Measurements from ENCODE around the gene DLD. TPM values are rescaled to one million over a fixed set of nuclear protein-coding genes. Genes with fewer than 3 reads are reported as not detected.
A peak's percentile ranks its signal among the peaks of the same experiment; 100 is the strongest.

Gene DLD
- total and polyA plus RNA-seq, 9 of the 15 experiments (the other 6 are each of a cell fraction or from before 2014, with no cell fraction given), result 130 to 639 (median 247) TPM

DNA sequence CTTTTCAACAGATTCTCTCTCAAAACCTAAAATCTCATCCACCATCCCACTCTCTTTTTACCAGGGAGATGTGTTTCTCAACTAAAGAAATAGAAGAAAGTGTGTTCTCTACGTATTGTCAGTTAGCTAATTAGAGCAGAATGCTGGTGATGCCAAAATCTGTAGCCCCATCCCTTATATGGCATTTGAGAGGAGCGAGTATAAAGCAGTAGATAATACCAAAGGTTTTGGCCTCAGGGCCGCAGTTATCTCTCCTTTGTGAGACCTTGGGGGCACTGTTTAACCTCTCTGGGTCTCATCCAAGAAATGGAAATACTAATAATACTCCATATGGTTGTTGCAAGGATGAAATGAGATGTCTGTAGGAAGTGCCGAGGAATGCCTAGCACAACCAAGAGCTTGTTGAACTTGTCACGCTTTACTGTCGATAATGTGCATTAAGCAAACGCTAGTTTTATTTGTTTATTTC, 456 bp upstream of the DLD start (continued):
- no peak for TF ChIP-seq RNF219 (CRISPR knock-in tag; IDR thresholded peaks at IDR 0.05)

- Histone ChIP-seq H3K36me3 (ENCODE audit: control insufficient read depth, insufficient read depth, low read length) (peaks cover 41% of the 10 kb centered on the region), H3K9ac (ENCODE audit: insufficient read depth in 1 of 2, low read depth in 2 of 2, low read length in 2 of 2) (peak overlapping the region; percentile 85 to 97), H3K4me2 (ENCODE audit: insufficient read depth, low read length) (peak overlapping the region; percentile 90), H3K9me3 (replicated peaks; ENCODE audit: control insufficient read depth, insufficient read depth, low read depth, low read length) (no peaks in the 10 kb centered on the region), H3K27ac (ENCODE audit: extremely low read depth, low read depth, low read length) (peak overlapping the region; percentile 93), H3K79me2 (ENCODE audit: control insufficient read depth, insufficient read depth, low read length) (peaks cover 59% of the 10 kb centered on the region), H3K4me3 (peak overlapping the region; percentile 55), H3K9me1 (ENCODE audit: control insufficient read depth, insufficient read depth, low read length) (no peaks in the 10 kb centered on the region), H4K20me1 (replicated peaks; ENCODE audit: control insufficient read depth, insufficient read depth, low read length) (peaks cover 20% of the 10 kb centered on the region), H3K4me1 (replicated peaks in 1 of 2; ENCODE audit: control insufficient read depth in 2 of 2, insufficient read depth in 2 of 2, low read length in 2 of 2) (peaks cover 12 to 27% of the 10 kb centered on the region in 2 experiments; a peak in 4 of 5 replicates), H2AFZ (ENCODE audit: low read depth, low read length) (peak overlapping the region; percentile 98), H3K27me3 (ENCODE audit: control insufficient read depth in 2 of 2, insufficient read depth in 2 of 2, low read length in 2 of 2) (no peaks in the 10 kb centered on the region)
- ATAC-seq, result peak; percentile 15
- in situ Hi-C loops (cut with MboI), result no loop called here
- POLR2A ChIA-PET, result interaction anchor here (0.7 to 1.5 kb wide), 5 partner anchors 10 to 148 kb away, joined by 3 to 7 read pairs (median 4); partner anchors contain the start of gene CBLL1
- CTCF ChIA-PET (ENCODE audit: low intra/inter-chr PET ratio), result no interaction called here
- BruUV-seq (replicated peaks), result no TSS peak
- peak in 2 of 4 experiments; percentile 54 to 70 for DNase-seq (ENCODE audit: extremely low read depth in 1 of 4, low spot score in 3 of 4)
- intact Hi-C loops (cut with micrococcal nuclease), result loop anchor here (5.0 kb wide), 3 partner anchors 120 to 256 kb away; no protein-coding TSS in a partner anchor
- peak; percentile 57 for FAIRE-seq
- WGBS (ENCODE audit: insufficient coverage, low coverage, missing lambda C conversion rate), result 0% methylated on average over 9 of the region's 9 CpGs
- TF ChIP-seq EHMT2 (IDR thresholded peaks at IDR 0.05) (peak; percentile 26; the same call in 1 of the 2 replicates), CREM (IDR thresholded peaks at IDR 0.05; ENCODE audit: low read depth) (0 out of 2 replicates have a peak, but pooled peaks have one; percentile 55), YY1 (IDR thresholded peaks at IDR 0.05; ENCODE audit: borderline replicate concordance in 1 of 3, control insufficient read depth in 1 of 3, extremely low read depth in 1 of 3, insufficient read depth in 3 of 3, insufficient read length in 1 of 3, insufficient replicate concordance in 2 of 3, low read depth in 1 of 3, low read length in 2 of 3) (peak in 2 of 3 experiments; percentile 22 to 89), ZNF263 (CRISPR knock-in tag; IDR thresholded peaks at IDR 0.05; ENCODE audit: borderline replicate concordance) (no peak), UBTF (IDR thresholded peaks at IDR 0.05; ENCODE audit: borderline replicate concordance in 1 of 2, low read depth in 2 of 2, low read length in 2 of 2) (0 out of 4 replicates have a peak, but pooled peaks of 1 of the 2 experiments have one; percentile 45), ZNF830 (CRISPR knock-in tag; IDR thresholded peaks at IDR 0.05) (no peak), NR4A1 (CRISPR knock-in tag; IDR thresholded peaks at IDR 0.05) (no peak), NR4A1 (tag; IDR thresholded peaks at IDR 0.05) (0 out of 2 replicates have a peak, but pooled peaks have one; percentile 37), STAT6 (CRISPR knock-in tag; IDR thresholded peaks at IDR 0.05) (no peak), POLR2AphosphoS2 (IDR thresholded peaks at IDR 0.05; ENCODE audit: low read length) (no peak)
Observed at GRCh38 chr7:107891636-107892366, 818 bp downstream of the DLD start.
